ENCODE data around the gene DERL2. TPM values are rescaled to one million over a fixed set of nuclear protein-coding genes. Genes with fewer than 3 reads are reported as not detected.

The DERL2 gene
- total and polyA plus RNA-seq, 2 experiments from 2014 or later, result 65.0 to 113 TPM

DNA sequence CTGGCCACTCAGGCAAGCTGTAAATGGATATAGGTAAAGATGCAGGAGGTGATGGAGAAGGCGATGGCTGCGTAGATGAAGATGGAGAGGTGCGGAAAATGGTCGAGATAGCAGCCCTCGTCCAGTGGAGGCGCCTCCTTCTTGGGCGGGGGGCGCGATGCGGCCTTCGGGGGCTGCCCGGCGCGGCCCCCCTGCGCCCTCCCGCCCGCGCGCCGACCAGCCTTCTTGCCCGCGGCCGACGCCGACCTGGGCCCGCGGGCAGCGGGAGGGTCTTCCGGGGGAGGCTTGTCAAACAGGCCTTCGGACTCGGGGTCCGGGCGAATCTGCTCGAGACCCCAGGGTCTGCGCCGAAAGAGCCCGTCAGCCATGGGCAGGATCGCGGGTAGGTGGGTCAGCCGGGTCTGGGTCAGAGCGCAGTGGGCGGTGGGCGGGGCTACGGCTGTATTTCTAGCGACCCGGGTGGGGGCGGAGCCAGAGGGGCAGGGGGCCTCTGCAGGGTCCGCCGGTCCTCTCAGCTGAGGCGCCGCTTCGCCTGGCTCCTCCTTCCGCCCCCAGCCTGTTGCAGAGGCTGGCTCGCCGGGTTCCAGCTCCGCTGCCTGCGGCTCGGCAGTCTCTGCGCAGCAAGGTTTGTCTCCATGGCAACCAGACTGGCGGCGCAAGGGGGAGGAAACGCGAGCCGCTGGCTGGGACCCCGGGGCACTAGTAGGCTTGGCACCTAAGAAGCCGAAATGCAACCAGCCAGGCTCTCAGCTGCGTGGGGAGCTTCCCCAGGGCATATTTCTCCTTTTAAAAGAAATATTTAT, 14.8 kb upstream of the DERL2 start:
- DNase-seq (ENCODE audit: low spot score), result peak; percentile 99
- peak overlapping the region; percentile 94 for H3K4me3 Mint-ChIP-seq
- TF ChIP-seq POLR2AphosphoS5 (IDR thresholded peaks at IDR 0.05; ENCODE audit: low read depth) (peak; percentile 89), EZH2 (IDR thresholded peaks at IDR 0.05; ENCODE audit: low read depth, unreplicated experiment) (no peak), CREB1 (CRISPR knock-in tag; IDR thresholded peaks at IDR 0.05; ENCODE audit: low read depth) (no peak), ZNF331 (CRISPR knock-in tag; IDR thresholded peaks at IDR 0.05; ENCODE audit: low read depth) (no peak)
- H3K79me2 ChIP-seq (replicated peaks; ENCODE audit: insufficient read depth), result no peaks in the 10 kb centered on the region
- H3K36me3 Mint-ChIP-seq (ENCODE audit: low read depth), result no peaks in the 10 kb centered on the region; the same call in 2 of the 3 replicates
- no peaks in the 10 kb centered on the region for H4K20me1 ChIP-seq (replicated peaks; ENCODE audit: insufficient read depth)
- peak overlapping the region; percentile 99 for H2AFZ ChIP-seq
- H3K4me3 ChIP-seq, result peak overlapping the region; percentile 91
- H3K27ac ChIP-seq (ENCODE audit: low read depth), result no peak overlapping the region
- peaks cover 33% of the 10 kb centered on the region for H3K27me3 Mint-ChIP-seq (ENCODE audit: insufficient read depth, low read depth, poor library complexity)
- H3K27ac Mint-ChIP-seq, result no peak overlapping the region
- H3K36me3 ChIP-seq (ENCODE audit: insufficient read depth), result no peaks in the 10 kb centered on the region
- peaks cover 10% of the 10 kb centered on the region for H3K4me1 Mint-ChIP-seq
- peaks cover 14% of the 10 kb centered on the region for H3K4me1 ChIP-seq (ENCODE audit: insufficient read depth)
- no peaks in the 10 kb centered on the region for H3K9me2 ChIP-seq (ENCODE audit: insufficient read depth)
- peak; percentile 96 for ATAC-seq
- peak overlapping the region; percentile 98 for H3K4me2 ChIP-seq
- peaks cover 7% of the 10 kb centered on the region; the same call in 1 of the 2 replicates for H3F3A ChIP-seq (replicated peaks; ENCODE audit: low read depth)
- no peaks in the 10 kb centered on the region; the same call in 2 of the 3 replicates for H3K9me3 Mint-ChIP-seq
- peaks cover 32% of the 10 kb centered on the region for H3K27me3 ChIP-seq (ENCODE audit: insufficient read depth)

DNA sequence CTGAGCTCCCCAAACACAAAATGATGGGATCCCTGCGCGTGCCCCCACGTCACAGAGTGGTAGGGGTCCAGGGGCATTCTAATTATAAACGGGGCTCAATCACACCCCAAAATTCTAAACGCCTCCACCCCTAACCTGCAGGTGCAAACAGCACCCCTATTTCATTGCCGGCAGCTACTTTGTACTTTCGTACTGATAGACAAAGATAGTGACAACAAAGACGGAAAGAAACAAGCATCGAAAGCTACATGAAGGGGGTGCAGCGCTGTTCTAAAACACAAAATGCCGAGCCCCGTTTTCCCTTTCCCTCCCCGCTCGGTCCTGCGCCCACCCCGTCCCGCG, 14.2 kb upstream of the DERL2 start:
- Mint-ChIP-seq H3K27ac (no peak overlapping the region), H3K36me3 (ENCODE audit: low read depth) (no peaks in the 10 kb centered on the region; the same call in 2 of the 3 replicates), H3K4me3 (peak overlapping the region; percentile 94), H3K9me3 (no peaks in the 10 kb centered on the region; the same call in 2 of the 3 replicates), H3K4me1 (peaks cover 10% of the 10 kb centered on the region; the same call in 2 of the 3 replicates), H3K27me3 (ENCODE audit: insufficient read depth, low read depth, poor library complexity) (peaks cover 34% of the 10 kb centered on the region)
- H3K9me2 ChIP-seq (ENCODE audit: insufficient read depth), result no peaks in the 10 kb centered on the region
- no peak overlapping the region for H3K27ac ChIP-seq (ENCODE audit: low read depth)
- no peaks in the 10 kb centered on the region for H3K79me2 ChIP-seq (replicated peaks; ENCODE audit: insufficient read depth)
- peak overlapping the region; percentile 98 for H3K4me2 ChIP-seq
- H2AFZ ChIP-seq, result peak overlapping the region; percentile 99
- DNase-seq (ENCODE audit: low spot score) (no peak), ATAC-seq (no peak)
- peak overlapping the region; percentile 91 for H3K4me3 ChIP-seq
- peaks cover 14% of the 10 kb centered on the region for H3K4me1 ChIP-seq (ENCODE audit: insufficient read depth)
- peaks cover 7% of the 10 kb centered on the region; the same call in 1 of the 2 replicates for H3F3A ChIP-seq (replicated peaks; ENCODE audit: low read depth)
- TF ChIP-seq EZH2phosphoT487 (IDR thresholded peaks at IDR 0.05; ENCODE audit: unreplicated experiment) (no peak), POLR2AphosphoS5 (IDR thresholded peaks at IDR 0.05; ENCODE audit: low read depth) (no peak), NANOG (IDR thresholded peaks at IDR 0.05; ENCODE audit: borderline replicate concordance) (no peak), JUNB (IDR thresholded peaks at IDR 0.05; ENCODE audit: unreplicated experiment) (no peak), EZH2 (IDR thresholded peaks at IDR 0.05; ENCODE audit: low read depth, unreplicated experiment) (no peak), STAT1 (IDR thresholded peaks at IDR 0.05; ENCODE audit: unreplicated experiment) (no peak)
- TF ChIP-seq, protein P1, sequence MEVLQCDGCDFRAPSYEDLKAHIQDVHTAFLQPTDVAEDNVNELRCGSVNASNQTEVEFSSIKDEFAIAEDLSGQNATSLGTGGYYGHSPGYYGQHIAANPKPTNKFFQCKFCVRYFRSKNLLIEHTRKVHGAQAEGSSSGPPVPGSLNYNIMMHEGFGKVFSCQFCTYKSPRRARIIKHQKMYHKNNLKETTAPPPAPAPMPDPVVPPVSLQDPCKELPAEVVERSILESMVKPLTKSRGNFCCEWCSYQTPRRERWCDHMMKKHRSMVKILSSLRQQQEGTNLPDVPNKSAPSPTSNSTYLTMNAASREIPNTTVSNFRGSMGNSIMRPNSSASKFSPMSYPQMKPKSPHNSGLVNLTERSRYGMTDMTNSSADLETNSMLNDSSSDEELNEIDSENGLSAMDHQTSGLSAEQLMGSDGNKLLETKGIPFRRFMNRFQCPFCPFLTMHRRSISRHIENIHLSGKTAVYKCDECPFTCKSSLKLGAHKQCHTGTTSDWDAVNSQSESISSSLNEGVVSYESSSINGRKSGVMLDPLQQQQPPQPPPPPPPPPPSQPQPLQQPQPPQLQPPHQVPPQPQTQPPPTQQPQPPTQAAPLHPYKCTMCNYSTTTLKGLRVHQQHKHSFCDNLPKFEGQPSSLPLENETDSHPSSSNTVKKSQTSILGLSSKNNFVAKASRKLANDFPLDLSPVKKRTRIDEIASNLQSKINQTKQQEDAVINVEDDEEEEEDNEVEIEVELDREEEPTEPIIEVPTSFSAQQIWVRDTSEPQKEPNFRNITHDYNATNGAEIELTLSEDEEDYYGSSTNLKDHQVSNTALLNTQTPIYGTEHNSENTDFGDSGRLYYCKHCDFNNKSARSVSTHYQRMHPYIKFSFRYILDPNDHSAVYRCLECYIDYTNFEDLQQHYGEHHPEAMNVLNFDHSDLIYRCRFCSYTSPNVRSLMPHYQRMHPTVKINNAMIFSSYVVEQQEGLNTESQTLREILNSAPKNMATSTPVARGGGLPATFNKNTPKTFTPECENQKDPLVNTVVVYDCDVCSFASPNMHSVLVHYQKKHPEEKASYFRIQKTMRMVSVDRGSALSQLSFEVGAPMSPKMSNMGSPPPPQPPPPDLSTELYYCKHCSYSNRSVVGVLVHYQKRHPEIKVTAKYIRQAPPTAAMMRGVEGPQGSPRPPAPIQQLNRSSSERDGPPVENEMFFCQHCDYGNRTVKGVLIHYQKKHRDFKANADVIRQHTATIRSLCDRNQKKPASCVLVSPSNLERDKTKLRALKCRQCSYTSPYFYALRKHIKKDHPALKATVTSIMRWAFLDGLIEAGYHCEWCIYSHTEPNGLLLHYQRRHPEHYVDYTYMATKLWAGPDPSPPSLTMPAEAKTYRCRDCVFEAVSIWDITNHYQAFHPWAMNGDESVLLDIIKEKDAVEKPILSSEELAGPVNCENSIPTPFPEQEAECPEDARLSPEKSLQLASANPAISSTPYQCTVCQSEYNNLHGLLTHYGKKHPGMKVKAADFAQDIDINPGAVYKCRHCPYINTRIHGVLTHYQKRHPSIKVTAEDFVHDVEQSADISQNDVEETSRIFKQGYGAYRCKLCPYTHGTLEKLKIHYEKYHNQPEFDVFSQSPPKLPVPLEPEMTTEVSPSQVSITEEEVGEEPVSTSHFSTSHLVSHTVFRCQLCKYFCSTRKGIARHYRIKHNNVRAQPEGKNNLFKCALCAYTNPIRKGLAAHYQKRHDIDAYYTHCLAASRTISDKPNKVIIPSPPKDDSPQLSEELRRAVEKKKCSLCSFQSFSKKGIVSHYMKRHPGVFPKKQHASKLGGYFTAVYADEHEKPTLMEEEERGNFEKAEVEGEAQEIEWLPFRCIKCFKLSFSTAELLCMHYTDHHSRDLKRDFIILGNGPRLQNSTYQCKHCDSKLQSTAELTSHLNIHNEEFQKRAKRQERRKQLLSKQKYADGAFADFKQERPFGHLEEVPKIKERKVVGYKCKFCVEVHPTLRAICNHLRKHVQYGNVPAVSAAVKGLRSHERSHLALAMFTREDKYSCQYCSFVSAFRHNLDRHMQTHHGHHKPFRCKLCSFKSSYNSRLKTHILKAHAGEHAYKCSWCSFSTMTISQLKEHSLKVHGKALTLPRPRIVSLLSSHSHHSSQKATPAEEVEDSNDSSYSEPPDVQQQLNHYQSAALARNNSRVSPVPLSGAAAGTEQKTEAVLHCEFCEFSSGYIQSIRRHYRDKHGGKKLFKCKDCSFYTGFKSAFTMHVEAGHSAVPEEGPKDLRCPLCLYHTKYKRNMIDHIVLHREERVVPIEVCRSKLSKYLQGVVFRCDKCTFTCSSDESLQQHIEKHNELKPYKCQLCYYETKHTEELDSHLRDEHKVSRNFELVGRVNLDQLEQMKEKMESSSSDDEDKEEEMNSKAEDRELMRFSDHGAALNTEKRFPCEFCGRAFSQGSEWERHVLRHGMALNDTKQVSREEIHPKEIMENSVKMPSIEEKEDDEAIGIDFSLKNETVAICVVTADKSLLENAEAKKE (CRISPR knock-in tag; IDR thresholded peaks at IDR 0.05), result no peak
- H3K36me3 ChIP-seq (ENCODE audit: insufficient read depth), result no peaks in the 10 kb centered on the region
- peaks cover 32% of the 10 kb centered on the region for H3K27me3 ChIP-seq (ENCODE audit: insufficient read depth)
- H4K20me1 ChIP-seq (replicated peaks; ENCODE audit: insufficient read depth), result no peaks in the 10 kb centered on the region

All from GM23338 (cell line).